HG03159 (cell line): Measurements from ENCODE around the gene SLCO3A1.
A peak's percentile ranks its signal among the peaks of the same experiment; 100 is the strongest.

Experiments used
- ATAC-seq: cut with Tn5 transposase; IDR thresholded peaks from one replicate; pipeline ENCODE4 v1.9.1; 2021; ENCODE audit warnings: mild to moderate bottlenecking, moderate library complexity; ENCODE audit not compliant: unreplicated experiment

The SLCO3A1 gene

DNA sequence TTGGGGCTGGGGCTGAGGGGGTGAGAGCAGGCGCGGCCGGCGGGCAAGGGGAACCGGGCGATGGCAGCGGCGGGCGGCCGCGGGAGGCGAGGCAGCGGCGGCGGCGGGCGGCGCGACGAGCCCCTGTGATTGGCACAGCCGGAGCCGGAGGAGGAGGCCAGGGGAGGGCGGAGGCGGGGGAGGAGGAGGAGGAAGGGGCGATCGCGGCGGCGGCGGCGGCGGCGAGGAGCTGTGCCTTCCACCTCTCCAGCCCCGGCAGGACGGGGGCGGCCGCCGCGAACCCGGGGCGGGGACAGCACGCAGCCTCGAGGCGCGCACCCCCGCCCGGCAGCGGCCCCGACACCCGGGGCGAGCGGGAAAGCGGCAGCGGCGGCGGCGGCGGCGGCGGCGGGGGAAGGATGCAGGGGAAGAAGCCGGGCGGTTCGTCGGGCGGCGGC, at the start of gene SLCO3A1:
Gene SLCO3A1 (plus strand): TSS at position 198 of the 437 bp plus-strand sequence.
- ATAC-seq: peak; percentile 14

DNA sequence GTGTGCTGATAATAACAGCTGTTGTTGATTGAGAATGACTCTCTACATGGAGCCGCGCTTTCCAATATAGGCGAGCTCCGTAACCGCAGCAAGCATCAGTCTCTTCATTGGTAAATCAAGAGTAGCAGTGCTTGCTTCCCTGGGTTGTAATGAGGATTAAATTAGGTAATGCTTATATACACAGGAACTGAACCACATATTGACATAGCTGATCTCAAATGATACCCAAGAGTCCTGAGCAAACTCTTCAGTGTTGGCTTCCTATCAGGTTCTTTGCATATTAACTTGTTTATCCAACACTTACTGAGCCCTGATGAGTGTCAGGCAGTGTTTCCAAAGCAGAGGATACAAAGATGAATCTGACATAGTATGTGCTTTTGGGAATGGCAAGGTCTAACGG, 46.4 kb upstream of the SLCO3A1 start:
- ATAC-seq: no peak

DNA sequence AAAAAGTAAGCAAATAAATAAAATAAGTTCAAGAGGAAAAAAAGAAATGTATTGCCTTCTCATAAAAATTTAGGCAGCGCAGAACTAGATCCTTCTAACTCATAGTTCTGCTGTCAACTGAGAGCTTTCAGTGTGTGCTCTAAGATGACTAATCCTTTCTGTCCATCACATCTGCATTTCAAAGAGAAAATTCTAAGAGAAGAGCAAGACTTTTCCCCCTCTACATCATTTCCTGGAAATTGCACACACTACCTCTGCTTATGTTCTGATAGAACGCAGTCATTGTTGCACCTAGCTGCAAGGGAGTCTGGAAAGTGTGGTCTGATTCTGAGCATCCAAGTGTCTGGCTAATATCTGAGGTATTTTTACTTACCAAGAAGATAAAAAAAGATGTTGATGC, 39.6 kb upstream of the SLCO3A1 start:
- ATAC-seq: no peak

DNA sequence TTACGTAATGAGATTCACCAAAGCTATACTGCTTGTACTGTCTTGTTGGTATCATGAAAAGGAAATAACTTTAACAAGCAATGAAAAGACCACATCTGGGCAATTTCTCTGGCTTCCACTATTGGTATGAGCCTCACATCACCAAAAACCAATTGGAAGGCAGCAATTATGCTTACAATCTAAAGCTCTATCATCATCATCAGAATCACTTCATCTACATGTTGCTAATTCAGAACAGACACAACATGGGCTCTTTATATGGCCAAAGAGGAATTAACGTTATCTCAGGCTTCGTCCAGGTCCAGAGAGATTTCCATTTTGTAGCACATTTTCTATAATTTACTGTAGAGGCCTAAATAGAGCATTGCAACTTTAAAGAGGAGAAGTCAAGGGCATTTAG, 36.6 kb upstream of the SLCO3A1 start:
- no peak for ATAC-seq

DNA sequence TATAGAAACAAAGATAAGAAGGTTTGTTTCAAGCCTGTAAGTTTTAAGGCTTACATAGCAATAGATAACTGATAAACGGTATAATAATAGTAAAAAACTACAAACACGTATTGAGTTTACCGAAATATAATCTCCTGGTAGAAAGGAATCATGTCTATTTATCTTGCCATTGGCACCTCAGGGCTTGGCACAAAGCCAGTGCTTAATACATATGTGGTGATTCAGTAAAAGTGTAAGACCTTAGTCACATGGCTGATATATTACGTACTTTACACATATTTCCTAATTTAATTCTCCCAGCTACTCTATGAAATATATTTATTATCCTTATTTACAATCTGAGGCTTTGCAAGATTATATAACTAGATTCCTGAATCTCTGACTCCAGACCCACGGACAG, 32.0 kb upstream of the SLCO3A1 start:
- ATAC-seq: no peak

DNA sequence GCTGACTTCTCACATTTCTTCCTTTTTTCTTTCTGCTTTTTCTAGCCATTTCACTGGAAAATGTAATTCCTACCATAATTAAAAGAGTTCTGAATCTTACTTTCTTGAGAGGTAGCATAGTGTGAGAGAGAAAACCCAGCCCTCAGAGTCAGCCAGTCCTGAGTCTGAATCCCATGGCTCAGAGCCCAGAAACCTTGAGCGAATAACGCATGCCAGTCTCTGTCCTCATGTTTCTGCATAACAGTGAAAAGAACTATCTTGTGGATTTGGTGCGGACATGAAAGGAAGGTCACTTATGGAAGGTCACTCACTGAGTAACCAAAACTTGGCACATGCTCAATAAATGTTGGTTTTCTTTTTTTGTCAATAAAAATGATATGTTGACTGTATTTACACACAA, 29.3 kb upstream of the SLCO3A1 start:
- no peak for ATAC-seq

DNA sequence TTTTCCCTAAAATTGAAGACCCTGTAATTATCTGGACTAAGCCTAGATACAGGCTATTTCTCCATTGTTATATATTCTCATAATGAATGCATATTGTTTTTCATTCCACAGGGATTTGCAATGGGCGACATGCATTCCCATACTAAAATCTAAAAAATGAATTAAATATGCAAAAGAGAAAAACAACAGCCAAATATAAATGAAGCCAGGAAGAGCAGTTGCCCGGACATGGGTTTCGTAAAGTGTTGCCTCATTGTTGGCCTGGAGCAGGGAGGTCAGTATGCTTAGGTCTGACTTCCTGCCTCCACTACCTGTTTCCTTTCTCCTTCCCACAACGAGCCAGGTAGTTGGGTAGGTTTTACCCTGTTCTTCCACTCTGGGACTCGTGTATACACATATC, 27.1 kb upstream of the SLCO3A1 start:
- no peak for ATAC-seq

DNA sequence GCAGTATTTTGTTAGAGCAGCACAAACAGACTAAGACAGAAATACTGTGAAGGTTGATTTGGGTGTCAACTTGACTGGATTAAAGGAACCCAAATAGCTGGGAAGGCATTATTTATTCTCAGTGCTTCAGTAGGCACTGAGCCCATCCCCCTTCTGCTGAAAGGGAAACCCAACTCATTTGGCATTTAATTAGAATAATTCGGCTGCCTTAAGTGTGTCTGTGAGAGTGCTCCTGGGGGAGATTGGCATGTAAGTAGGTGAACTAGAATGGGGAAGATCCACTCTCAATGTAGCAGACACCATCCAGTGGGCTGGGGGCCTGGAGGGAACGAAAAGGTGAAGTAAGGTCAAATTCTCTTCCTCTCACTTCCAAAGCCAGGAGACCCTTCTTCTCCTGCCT, 20.5 kb upstream of the SLCO3A1 start:
- no peak for ATAC-seq

DNA sequence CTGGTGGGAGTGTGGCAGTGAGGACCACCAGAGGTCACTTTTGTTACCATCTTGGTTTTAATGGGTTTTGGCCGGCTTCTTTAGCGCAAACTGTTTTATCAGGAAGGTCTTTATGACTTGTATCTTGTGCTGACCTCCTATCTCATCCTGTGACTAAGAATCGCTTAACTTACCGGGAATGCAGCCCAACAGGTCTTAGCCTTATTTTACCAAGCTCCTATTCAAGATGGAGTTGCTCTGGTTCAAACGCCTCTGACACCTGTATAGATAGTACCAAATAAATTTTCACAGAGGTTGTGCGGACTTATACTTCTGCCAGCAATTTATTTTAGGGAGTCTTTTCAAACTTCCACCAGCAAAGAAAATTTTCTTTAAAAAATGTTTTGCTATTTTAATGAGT, 13.6 kb upstream of the SLCO3A1 start:
- ATAC-seq: no peak

DNA sequence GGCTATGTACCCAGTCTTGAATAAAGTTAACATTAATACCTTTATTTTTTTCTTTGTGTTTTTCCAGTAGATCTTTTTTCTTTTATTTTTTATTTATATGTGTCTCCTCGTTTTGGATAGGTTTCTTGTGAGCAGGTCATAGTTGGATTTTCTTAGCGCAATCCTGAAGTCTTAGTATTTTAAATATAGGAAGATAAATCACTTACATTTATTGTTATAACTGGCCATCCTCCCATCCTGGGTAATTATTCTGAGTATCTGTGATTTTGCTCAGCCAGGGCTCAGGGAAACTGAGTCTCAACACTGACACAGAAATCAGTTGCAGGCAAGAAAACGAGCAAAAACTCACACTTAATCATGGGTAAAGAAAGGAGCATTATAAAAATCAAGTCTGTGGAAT, 11.6 kb upstream of the SLCO3A1 start:
- ATAC-seq: no peak

DNA sequence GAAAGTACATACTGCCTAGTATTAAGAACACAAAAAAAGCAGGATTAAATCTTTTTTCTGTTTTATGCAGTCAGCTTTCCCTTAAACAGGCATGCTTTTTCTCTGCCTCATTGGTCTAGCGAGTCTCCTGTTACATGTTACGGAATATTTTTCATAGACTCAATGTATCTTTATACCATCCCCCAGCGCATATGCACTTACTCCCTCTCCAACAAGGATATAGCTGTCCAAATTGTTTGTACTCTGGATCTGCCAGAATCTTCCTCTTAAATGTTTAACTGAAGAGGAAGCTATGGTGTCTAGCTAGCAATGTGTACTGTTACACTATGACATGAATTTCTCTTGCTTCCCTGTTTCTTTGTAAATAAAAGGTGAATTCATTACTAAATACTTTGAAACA, 9.2 kb upstream of the SLCO3A1 start:
- ATAC-seq: no peak

DNA sequence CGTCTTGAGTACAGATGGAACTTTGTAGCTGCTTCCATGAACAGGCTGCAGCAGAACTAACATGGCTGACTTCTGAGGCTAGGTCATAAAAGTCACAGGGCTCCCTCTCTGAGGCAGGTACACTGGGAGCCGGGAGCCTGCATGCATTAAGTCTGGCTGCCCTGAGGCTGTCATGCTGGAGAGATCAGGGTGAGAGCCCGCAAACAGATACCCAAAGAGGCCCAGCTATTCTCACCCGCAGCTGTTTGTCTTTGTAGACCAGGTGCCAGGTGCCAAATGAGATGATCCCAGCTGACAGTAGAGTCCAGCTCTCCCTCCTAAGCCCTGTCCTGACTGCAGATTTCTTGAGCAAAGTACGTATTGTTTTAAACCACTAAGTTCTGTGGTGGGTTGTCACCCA, 8.6 kb upstream of the SLCO3A1 start:
- ATAC-seq: no peak

DNA sequence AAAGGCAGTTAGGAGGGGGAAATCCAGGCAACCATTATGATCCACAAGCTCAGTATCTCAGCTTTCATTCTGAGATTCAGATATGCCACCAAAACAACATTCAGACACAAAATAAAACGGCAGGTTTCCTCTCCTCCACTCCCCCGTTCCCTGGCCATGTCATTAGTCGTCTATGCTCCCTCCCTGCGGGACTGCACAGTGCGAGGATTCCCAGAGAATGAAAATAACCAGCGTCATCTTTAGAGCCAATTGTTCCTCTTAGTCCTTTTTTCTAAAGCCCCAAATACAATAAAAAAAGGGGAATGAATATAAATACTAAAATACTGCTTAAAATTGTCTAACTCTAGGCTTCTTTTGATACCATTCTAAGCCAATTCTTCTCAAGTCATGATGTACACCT, 7.8 kb upstream of the SLCO3A1 start:
- ATAC-seq: no peak

DNA sequence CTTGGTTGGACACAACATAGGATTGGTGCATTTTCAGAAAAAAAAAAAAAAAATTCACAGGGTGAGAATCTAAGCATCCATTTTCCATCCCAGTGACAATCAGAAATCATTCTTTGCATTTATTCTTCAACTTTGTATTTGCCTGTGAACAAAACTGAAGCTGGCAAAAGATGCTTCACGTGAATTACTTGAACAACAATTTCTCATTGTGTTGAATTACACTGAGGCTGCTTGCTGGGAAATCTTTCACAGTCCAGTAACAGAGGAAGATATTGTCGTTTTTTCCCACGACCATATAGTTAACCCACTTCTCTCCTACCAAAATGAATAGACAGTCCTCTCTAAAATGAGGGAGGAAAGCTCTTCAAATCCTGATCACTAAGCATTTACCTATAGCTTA, 4.3 kb upstream of the SLCO3A1 start:
- no peak for ATAC-seq

DNA sequence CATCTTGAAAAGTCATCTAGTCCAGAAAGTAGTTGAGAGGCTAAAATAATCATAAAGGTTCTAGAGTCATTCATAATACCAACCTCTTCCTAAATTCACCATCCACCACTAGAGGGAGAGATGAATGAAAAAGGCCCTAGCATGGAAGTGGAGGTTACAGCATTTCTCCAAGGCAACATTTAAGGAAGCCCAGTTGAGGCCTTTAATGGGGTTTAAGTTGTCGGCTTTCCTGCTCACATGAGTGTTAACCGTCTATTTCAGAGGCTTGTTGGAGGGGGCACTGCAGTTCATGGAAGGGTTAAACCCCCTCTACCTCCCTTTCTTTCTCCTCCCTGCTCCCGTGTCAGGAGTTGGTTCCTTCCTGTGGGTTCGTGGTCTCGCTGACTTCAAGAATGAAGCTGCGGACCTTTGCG, 3.8 kb upstream of the SLCO3A1 start:
- no peak for ATAC-seq

DNA sequence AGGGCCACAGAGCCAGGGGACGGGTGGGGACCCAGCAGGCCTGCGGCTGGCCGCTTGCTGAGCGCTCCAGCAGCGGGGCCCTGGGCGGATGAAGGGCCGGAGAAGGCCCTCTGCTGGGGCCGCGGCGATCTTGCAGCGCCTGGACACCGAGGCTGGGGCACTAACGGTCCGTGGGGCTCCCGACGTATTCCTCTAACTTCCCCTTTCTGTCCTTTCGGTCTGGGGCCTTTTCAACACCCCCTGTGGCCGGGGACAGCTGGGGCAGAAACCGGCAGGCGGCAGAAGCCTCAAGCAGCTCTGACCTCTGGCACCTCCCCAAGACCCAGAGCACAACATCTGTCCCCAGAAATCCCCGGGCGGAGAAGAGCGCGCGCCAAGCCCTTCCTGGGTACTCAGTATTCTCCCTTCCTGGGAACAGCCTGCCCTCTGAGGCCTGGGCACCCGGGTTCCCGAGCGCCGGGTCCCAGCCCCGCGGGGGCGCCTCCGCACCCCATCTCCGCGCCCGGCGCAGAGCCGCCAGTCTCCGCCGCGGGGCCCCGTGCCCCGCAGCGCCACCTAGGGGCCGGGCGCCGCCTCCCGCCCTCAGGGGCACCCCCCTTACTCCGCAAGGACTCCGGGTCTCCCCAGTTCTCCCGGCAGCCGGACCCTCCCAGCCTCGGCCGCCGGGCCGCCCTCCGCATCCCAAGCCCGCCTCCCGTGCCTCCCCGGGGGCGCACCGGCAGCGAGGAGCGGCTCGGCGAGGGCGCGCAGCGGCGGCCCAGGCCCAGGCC, 582 bp upstream of the SLCO3A1 start:
- peak; percentile 45 for ATAC-seq

DNA sequence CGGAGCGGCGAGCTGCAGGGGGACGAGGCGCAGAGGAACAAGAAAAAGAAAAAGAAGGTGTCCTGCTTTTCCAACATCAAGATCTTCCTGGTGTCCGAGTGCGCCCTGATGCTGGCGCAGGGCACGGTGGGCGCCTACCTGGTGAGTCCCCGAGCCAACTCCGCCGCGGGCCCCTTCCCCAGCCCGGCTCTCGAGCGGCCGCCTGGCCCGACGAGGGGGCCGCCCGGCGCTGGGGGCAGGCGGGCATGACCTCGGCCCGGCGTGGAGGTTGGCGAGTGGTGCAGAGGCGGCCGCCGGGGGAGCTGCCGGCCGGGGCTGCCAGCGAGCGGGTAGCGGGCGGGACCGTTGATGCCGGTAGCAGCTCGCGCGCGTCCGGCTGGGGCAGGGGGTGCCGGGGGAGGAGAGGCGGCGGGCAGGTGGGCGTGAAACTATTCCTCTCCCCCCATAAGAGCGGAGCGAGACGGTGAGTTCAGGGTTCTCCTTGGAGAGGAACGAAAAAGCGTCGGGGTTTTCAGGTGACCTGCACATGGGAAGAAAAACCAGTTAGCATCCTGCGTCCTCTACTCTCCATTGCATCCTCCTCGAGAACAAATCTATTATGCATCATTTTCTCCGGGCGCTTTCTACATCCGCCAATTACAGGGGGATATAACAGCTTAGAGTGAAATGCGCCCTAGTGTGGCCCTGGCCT, 585 bp downstream of the SLCO3A1 start:
- ATAC-seq: no peak

DNA sequence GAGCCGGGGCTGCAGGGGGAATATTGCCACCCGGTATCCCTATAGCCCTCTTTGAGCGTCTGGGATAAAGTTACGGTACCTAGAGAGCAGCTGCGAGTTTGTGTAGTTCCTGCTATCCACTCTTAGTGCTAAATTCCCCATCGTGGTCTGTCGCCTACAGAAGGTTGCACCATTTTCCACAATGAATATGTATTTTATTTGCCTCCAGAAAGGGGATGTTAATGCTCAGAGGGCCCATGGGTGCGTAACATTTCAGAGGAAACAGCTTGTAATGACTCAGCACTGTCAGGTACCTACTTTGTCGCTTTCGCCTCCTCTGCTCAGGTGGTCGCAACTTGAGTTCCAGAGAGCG, 1.1 kb downstream of the SLCO3A1 start:
- no peak for ATAC-seq

DNA sequence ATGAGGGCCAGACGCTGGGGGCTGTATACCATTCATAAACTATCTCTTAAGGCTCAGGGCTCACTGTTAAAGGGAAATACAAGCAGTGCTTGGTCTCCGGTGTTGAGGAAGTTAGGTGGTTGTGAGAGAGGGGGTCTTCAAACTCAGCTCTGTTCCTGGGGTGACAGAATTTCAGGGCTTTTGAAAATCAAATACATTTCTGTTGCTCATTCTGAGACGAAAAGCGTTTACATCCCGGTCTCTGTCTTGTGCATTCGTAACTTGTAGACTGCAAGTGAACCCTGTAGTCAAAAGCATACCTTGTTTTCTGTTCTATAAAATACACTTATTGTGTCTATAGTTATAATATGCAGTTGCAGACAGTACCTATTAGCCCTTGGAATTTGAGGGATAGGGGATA, 1.7 kb downstream of the SLCO3A1 start:
- ATAC-seq: no peak

DNA sequence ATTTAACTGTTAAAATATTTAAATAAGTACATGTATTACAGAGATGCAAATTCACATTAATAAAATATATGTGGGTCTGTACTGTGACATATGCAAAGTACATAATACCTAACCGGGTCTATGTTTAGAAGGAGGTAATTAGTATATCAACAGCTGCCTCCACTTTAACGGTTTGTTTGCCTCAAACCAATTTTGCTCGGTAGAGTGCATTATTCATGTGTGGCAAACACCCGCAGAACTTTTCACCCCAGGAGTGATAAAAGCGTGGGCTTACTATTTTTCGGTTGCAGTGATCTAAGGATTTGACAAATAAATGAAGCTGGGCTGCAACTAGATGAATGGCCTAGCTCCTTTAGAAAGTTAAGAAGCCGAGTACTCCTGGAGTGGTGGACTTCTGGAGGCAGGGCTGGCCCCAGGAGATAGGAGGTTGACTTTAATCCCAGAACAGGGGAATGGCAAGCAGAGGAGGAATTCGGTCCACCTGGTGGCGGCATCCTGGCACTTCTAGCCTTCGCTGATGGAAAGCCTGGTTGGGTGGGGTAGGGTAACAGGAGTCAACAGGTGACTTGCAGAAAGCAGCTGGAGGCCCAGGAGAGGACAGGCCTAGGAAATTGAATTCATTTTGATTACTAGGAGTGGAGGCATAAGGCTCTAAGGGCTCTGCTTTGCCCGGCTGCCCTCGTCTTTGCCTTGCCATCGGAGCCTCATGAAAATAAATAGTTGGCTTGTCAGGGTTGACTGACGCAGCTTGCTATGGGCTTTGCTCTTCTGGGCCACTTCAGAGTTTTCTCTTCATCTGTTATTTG, 2.4 kb downstream of the SLCO3A1 start:
- peak; percentile 26 for ATAC-seq

DNA sequence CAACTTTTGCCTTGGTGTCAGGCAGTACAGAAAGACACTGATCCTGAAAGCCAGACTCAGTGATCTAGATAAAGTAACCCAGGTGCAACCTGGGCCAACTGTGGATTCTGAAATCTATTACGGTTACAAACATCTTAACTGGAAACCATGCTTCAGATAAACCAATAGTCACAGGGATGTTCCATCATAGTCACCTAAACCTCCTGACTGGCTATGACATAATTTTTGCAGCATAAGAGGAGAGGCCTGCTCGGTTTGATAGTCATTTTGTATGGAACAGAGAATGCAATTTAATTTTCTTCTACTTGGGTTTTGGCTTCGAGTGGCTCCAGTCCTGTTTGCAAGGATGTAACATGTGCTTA, 3.7 kb downstream of the SLCO3A1 start:
- ATAC-seq: no peak

DNA sequence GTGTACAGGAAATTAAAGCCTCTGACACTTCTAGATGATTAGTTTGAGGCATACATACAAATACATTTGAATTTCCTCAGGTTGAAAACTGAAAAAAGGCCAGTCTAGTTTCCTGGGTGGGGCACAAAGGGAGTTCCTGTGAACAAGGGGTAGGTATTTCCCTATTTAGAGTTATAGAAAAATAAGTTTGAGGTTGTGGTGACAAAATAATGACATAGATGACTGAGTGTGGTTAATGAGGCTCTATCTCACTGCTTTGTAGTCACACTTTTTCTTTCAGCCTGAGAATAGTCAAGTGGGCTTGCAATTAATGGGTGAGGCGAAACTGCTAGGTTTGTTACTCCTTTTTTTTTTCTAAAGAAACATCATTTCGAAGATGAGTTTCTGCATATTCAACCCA, 4.3 kb downstream of the SLCO3A1 start:
- peak; percentile 57 for ATAC-seq
